HG03175 (cell line): ENCODE measurements around the gene PRPF19.

ENCODE experiments used
- ATAC-seq: cut with Tn5 transposase; IDR thresholded peaks from one replicate; pipeline ENCODE4 v1.9.1; 2021; ENCODE audit warnings: mild to moderate bottlenecking, moderate library complexity; ENCODE audit not compliant: unreplicated experiment

PRPF19 gene

DNA sequence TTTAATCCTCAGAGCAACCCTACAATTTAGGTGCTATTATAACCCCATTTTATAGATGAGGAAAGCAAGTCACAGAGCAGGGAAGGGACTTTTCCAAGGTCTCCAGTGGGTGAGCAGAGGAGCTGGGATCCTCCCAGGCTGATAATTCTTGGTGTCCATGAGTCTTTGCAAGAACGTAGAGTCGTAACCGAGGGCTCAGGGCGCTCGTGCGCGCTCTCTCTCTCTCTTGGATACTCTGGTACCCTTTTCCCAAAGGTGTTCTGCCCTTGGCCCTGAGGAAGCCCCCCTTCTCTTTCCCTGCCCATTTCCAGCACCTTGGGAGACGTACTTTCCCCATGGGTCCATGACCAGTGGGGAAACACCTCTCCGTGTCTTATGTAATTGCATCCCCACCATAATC, 44.2 kb downstream of the PRPF19 start:
- no peak for ATAC-seq

DNA sequence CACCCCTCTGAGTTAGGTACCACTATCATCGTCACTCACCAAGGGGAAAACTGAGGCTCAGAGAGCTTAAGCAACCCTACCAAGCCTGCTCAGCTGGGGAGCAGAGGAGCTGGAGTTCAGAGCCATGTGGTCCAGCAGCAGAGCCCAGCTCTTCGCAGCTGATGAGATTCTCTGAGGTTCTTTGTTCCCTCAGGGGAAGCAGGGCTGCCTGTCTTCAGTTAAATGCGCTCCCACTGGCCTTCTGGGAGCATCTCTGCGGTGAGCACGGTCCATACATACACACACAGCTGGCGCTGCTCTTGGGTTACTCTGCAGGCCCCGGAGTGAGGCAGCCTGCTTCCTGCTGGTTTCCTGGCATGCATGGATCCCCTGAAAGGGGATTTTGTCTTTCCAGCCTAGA, 45.4 kb downstream of the PRPF19 start:
- ATAC-seq, result no peak

DNA sequence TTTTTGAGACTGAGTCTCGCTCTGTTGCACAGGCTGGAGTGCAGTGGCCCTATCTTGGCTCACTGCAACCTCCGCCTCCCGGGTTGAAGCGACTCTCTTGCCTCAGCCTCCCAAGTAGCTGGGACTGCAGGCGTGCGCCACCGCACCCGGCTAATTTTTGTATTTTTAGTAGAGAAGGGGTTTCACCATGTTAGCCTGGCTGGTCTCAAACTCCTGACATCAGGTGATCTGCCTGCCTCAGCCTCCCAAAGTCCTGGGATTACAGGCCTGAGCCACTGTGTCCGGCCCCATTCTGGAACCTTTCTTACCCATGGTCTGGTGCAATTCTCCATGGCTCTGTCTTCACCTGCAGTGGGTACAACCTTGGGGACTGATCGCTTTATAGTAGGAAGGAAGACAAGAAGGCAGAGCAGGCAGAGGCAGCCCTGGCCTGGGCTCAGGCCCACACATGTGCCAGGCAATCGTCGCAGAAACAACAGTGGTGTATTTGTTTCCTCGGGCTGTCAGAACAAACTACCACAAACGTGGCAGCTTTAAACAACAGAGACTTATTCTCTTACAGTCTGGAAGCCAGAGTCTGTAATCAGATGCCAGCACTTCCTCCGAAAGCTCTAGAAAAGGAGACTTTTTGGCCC, 46.7 kb downstream of the PRPF19 start:
- no peak for ATAC-seq

DNA sequence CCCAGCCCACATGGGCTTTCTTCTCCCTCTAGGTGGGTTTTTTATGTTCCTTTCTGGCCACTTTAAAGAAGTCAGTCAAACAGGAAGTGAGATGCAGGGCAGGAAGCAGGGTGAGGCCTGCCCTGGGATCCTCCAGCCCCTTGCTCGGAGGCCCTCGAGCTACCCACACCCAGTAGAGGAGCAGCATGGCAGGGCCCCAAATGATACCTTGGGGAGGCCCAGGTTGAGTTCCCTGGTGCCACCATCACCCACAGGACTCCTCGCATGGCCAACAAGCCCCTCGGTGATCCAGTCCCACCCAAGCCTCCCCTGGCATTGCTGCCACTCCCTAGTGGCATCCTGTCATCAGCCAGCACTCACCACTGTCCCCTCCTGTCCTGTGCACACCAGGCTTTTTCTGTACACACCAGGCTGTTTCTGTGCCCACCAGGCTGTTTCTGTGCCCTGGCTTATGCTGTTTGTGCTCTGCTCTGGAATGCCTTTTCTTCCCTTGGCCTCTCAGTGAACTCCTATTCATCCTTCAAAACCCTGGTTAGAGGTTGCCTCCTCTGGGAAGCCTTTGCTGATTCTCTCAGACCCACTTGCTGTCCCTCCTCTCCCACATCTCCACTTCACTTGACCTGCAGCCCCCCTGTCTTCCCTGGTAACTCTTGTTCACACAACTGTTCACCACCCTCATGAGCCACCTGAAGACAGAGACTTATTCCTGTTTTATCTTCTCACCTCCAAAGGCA, 47.5 kb downstream of the PRPF19 start:
- ATAC-seq, result no peak

DNA sequence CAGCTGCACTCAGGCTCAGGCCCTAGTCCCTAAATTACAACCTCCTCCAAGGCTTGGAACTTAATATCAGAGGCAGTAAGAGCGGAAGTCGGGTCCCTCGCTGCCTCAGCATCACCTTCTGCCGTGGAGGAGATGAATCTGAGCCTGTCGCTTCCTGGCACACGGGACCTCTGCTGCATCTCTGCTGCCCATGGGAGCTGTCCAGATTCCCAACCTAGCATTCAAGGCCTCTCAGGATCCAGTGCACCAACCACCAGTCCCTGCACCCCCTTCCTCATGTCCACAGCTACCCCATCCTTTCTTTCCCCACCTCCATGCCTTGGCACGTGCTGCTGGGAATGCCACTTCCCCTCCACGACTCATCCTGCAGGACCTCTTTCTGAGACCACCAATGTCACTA, 48.1 kb downstream of the PRPF19 start:
- ATAC-seq, result no peak

DNA sequence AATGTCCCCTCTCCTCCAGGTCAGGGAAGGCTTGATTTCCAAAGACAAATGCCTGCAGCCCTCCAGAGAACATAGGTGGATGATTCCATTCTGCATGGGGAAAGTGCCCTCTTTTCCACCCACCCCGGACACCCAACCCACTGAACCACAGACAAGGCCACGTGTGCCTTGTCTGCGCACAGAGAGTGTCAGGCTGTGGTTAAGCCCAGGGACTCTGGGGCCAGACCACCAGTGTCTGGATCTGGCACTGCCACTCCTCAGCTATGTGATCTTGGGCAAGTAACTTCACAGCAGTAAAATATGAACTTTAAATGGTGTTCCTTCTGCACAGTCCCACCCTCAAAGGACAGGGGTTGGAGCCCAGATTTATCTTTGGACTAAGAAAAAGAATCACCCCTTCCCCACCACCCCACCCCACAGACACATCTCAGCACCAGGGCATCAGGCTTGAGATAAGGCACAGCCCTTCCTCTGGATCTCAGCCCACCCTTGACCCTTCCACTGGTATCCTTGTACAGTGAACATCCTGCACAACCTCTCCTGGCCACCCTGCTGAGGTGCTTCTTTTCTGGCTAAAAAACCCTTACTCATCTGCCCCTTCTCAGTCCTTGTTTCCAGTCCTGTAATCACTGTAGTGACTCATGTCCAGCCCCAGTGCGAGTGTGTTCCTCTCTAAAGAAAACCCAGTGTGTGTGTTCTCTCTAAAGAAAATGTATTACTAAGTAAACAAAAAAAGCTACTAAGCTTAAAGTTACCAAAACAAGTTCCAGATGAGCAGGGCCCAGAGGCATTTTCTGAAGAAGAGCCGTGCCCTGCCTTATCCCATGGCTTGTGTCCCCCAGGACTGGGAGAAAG, 48.8 kb downstream of the PRPF19 start:
- no peak for ATAC-seq

DNA sequence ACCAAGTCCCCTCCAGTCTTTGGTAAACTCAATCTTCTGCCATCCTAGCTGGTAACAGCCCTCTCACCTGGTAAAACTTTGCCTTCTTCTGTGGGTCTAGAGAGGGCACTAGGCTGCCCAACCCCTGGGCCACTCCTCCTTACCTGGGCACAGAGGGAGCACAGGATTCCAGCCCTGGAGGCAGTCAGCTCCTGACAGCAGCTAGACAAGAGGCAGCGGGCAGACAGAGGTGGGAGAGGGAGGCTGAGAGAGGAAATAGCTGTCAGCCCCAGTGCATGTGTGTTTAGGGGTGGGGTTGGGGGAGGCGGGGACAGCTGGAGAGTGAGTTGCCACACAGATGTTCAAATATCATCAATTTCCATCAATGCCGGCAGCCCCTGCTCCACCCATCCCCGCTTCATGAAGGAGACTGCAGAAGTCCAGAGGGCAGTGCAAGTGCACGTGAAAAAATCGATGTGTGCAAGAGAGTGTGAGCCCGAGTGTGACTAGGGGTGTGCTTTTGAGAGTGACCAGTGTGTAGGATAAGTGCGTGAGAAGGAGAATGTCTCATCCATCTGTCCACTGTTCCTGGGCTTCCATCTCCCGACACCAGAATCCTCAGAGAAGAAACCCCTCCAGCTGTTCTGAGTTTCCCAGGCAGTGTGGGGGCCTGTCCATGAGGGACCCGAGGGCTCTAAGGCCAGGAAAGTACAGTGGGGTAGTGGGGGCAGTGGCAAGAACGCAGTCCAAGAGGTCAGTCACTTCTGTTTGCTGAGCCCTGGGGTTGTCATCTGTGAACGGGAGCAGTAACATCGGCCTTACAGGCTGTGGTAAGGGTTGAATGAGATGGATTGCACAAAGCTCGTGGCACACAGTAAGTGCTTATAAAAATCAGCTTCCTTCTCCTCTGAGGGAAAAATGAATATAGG, 50.4 kb downstream of the PRPF19 start, which contains the start of gene PTGDR2:
Gene PTGDR2, minus strand, starts transcription at position 225 of the 908 bp plus-strand sequence. CDS start 2,228 bp downstream, outside the sequence.
- ATAC-seq, result no peak

DNA sequence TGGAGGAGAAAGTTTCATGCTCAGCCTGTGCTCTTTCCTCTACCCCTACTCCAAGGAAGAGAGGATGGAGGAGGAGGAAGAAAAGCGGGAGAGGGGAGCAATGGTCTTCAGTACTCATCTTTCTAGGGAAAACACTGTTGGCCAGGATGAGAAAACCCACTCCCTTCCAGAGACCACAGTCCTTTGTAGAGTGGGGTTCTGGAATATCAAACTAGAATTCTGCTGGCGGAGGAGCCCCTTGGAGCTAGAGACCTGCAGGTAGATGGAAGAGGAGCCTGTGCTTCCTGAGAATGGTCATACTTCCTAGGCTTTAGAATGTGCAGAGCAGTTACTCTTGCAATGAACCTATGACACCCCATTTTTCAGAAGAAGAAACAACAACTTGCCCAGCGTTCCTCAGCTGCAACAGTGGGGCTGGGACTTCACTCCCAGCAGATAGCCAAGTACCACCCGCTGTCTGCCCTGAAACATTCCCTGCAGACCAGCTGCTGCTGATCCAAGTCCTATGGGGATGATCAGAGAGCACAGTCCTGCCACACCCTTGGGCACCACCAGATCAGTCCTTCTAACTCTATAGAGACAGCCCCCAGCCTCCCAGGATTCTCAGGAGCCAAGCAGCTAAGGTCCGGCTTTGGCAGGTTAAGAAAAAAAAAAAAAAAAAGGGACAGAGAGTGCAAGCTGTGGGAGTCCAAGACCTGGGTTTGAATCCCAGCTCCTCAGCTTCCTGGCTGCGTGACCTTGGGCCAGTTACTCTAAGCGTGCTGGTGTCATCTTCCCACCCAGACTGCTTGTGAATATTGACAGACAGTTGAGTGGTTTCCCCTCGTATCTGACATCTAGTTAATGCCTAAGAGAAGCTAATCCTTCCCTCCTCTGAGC, 51.3 kb downstream of the PRPF19 start:
- ATAC-seq, result no peak

DNA sequence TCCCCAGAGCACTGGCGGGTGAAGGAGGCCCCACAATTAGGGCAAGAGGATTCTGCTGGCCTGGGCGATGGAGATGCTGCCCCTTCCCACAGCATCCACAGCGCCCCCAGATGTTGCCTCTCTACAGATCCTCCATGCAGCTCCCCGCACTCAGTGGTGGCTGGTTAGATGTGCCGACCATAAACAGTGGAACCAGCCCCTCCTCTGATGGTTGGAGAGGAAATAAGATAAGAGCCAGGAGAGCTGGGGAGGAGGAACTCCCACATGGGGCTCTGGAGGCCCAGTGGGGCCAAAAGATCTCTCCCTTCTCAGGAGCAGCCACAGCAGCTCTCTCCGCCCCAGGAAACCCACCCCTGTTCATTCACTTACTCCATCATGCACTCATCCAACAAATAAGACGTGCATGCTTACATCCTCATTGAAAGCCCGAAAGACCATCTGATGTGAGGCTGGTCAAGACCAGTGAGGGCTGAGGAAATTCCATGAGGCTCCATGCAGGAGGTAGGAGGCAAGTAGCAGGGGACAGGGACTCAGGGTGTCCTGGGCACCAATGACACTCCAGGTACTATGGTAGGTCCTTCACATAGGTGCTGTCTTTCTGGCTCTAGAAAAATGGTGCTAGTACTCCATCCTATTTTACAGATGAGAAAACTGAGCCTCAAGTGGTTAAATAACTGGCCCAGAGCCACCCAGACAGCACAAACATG, 52.1 kb downstream of the PRPF19 start:
- ATAC-seq, result no peak

DNA sequence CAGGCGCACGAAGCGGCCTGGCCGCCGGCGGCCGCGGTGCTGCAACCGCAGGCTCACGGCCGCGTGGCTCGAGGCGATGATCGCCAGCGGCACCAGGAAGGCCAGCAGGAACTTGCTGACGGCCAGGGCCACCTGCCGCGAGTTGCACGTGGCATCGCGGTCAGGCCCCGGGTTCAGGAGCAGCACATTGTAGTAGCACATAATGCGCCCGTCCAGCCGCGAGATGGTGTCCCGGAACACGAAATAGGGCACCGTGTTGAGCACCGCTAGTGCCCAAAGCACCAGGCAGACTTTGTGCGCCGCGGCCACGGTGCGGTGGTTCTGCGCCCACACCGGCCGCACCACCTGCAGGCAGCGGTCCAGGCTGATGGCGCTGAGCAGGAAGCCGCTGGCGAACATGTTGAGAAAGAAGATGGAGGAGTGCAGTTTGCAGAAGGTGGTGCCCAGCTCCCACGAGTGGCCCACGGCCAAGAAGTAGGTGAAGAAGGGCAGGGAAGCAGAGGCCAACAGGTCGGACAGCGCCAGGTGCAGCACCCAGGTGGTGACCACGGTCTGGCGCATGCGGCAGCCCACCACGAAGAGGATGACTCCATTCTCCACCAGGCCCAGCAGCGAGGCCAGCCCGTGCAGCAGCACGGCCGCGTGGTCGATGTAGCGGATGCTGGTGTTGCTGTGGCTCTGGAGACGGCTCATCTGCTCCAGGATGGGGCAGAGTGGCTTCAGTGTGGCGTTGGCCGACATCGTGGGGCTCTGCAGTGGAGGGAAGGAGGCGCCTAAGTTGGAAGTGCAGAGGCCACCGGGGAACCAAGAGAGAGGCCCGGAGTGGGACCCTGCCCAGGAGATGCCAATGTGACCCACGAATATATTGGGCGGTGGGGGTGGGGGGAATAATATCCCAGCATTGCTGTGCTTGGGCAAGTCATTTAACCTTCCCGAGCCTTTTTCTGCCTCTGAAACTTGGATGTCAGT, 53.1 kb downstream of the PRPF19 start:
- no peak for ATAC-seq

DNA sequence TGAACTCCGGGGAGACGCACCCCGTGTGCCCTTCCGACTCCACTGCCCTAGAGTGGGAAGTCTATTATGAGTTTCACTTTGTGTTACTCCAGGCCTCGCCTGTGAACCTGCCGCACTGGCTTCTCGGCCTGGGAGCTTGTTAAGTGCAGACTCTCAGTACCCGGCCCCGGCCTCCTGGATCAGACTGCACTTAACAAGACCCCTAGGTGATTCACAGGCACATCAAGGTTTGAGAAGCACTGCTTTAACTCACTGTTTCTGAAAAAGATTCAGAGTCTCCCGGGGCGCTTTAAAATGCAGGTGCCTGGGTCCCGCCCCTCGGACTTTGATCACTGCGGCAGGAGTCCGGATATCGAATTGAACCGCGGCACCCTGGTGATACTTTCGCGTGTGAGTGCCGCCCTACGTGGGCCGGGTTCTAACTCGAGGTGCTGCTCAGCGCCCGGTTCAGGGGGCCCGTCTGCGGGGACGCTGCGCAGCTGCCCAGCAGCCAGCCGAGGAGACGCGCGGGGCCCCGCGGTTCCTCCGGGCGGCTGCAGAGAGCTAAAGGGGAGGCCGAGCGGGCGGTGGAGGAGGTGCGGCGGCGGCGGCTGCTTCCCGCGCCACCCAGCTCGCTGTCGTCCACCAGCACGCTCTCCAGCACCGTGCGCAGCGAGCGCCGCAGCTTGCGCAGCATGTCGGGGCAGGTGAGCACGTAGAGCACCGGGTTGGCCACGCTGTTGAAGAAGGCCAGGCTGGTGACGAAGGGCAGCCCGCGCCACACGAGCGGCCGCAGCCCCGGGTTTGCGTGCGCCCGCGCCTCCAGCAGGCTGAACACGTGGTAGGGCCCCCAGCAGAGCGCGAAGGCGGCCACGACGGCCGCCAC, 54.0 kb downstream of the PRPF19 start:
- no peak for ATAC-seq

DNA sequence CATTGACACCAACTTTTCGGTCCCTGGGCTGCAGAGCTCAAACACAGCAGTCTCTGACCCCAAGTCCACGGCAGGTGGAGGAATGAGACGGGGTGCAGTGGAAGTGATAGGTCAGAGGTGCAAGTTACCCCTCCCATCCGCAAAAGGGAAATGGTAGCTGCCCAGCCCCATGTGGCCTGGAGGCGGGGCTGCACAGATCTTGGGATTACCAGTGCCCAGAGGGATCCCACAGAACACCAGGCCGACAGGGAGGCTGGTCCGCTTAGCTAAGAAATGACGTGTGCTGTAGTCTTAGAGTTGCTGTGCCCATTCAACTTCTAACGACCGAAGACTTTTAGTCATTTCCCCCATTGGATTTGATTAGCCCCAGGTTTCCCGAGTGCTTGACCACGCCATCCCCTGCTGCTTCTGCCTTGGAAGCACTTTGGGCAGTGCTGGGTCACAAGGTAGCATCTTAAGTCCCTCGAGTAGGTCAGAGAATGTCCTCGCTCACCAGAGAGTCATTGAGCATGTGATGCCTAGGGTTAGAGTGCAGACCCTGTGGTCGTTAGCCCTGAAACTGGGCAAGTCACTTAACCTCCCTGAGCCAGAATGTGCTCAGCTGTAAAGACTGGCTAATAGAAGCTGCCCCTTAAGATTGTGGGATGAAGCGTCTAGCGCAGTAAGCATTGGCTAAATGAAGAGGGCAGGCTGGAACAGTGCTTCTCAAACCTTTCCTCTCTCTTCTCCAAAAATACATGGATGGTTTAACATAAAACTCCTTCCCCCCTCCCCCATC, 54.9 kb downstream of the PRPF19 start:
- no peak for ATAC-seq

DNA sequence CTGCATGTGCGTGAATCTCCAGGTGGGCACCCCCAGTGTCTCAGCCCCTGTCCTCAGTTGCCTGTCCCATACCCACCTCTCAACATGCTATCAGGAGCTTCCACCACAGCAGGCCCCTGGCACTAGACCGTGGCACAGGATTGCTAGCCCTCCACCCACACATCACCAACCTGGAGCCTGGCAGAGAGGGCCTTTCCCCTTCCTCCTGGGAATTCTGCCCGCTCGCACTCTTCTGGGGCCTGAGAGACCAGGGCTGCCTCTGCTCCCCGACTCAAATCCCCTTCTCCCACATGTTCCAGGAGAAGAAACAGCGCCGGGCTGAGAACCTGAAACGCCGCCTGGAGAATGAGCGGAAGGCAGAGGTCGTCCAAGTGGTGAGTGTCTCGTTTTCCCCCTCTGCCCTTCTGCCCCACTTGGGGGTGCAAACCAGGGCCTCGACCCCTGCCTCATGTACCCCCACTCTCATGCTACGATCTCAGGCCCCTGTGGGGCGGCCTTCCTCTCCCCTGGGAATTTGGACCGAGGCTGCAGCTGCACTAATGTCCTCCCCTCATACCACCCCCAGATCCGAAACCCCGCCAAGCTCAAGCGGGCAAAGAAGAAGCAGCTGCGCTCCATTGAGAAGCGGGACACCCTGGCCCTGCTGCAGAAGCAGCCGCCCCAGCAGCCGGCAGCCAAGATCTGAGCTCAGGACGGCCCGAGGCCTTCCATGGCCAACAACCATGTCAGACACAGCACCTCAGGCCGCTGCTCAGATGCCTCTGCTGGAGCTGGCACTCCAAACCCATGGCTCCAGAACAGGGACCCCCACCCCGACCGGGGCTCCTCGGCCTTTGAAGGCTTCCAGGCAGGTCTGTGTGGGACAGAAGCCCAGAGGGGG, 56.5 kb downstream of the PRPF19 start:
- ATAC-seq, result no peak

DNA sequence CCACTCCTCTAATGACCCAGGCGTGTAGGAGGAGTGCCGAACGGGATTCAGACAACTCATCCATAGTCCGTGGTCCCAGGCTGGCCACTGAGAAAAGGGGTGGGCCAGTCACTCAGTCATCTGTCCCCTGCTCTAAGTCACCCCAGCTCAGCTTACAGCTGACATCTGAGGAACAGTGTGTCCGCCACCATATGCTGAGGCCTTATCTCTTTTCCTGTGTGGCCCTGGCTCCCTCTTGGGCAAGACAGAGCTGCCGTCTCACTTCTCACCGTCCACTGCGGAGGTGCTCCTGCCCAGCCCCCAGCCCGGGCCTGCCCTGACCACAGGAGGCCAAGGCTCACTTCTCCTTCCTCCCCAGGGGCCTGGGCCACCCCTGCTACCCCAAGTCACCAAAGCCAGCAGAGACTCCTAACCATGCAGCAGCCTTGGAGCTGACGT, 57.7 kb downstream of the PRPF19 start:
- ATAC-seq, result no peak

DNA sequence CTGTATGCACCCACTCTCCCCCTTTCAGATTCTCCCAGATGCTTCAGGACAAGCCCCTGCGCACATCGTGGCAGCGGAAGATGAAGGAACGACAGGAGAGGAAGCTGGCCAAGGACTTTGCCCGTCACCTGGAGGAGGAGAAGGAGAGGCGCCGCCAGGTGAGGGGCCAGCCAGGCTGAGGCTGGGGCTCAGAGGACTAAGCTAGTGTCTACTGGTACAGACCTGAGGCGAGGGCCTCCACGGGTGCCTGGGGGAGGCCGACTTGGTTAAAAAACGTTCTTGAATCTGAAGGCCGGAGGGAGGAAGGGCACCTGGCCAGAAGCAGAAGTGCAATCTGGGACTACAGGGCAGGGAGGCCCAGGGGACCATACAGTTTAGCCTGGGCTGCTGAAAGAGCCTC, 58.5 kb downstream of the PRPF19 start:
- no peak for ATAC-seq
